KMS-11 (cell line): ENCODE results near the gene SMIM38.

Experiments used
- H2AFZ ChIP-seq: fragments of 200-600 bp; sonication (generic); 2 replicates; pipeline ENCODE4 v1.6.1; 2016; ENCODE audit warnings: antibody characterized with exemption, mixed run types, low read depth
- H3K27ac ChIP-seq: fragments of 200-600 bp; sonication (generic); 2 replicates; pipeline ENCODE4 v1.6.1; 2016; ENCODE audit warnings: mild to moderate bottlenecking, mixed run types
- H3K27me3 ChIP-seq: fragments of 200-600 bp; sonication (generic); 2 replicates; pipeline ENCODE4 v1.6.1; 2017; ENCODE audit warnings: mild to moderate bottlenecking, low read depth, mixed run types, moderate library complexity; ENCODE audit not compliant: insufficient read depth
- H3K36me3 ChIP-seq: fragments of 200-600 bp; sonication (generic); 2 replicates; pipeline ENCODE4 v1.6.1; 2017; ENCODE audit warnings: mild to moderate bottlenecking, mixed run types; ENCODE audit not compliant: insufficient read depth
- H3K4me1 ChIP-seq: fragments of 200-600 bp; sonication (generic); 2 replicates; pipeline ENCODE4 v1.6.1; 2016; ENCODE audit warnings: mild to moderate bottlenecking, low read depth, mixed run types; ENCODE audit not compliant: poor library complexity, severe bottlenecking
- H3K4me2 ChIP-seq: fragments of 200-600 bp; sonication (generic); 2 replicates; pipeline ENCODE4 v1.7.0; 2016; ENCODE audit warnings: mild to moderate bottlenecking, mixed run types
- H3K4me3 ChIP-seq: fragments of 200-600 bp; sonication (generic); IDR thresholded peaks from 2 replicates; pipeline ENCODE4 v1.6.1; 2017; ENCODE audit warnings: low read depth, low read length, mixed read lengths; ENCODE audit not compliant: insufficient read depth
- H3K79me2 ChIP-seq: fragments of 200-600 bp; sonication (generic); 2 replicates; pipeline ENCODE4 v1.6.1; 2016; ENCODE audit warnings: low read depth, mixed run types; ENCODE audit not compliant: insufficient read depth
- H3K9ac ChIP-seq: fragments of 200-600 bp; sonication (generic); 2 replicates; pipeline ENCODE4 v1.6.1; 2016; ENCODE audit warnings: mild to moderate bottlenecking, mixed run types
- H4K20me1 ChIP-seq: fragments of 200-600 bp; sonication (generic); 2 replicates; pipeline ENCODE4 v1.6.1; 2016; ENCODE audit warnings: mild to moderate bottlenecking, mixed run types; ENCODE audit not compliant: insufficient read depth
- CTCF ChIP-seq: fragments of 200-600 bp; sonication (generic); conservative IDR thresholded peaks from 2 replicates; pipeline ENCODE4 v1.6.1; 2017; ENCODE audit warnings: low read depth, mild to moderate bottlenecking, antibody characterized with exemption, low read length, moderate library complexity, mixed read lengths

The SMIM38 gene

GRCh38 chr11:69134957-69135356, 20.8 kb upstream of the SMIM38 start:
- no peak overlapping the region for H3K9ac ChIP-seq
- no peak for TF ChIP-seq CTCF
- H4K20me1 ChIP-seq = no peaks in the 10 kb centered on the region
- H3K79me2 ChIP-seq = no peaks in the 10 kb centered on the region
- no peak overlapping the region for H3K4me2 ChIP-seq
- H3K27ac ChIP-seq = no peak overlapping the region
- no peaks in the 10 kb centered on the region for H3K27me3 ChIP-seq
- no peak overlapping the region for H3K4me3 ChIP-seq
- no peaks in the 10 kb centered on the region for H3K36me3 ChIP-seq
- H2AFZ ChIP-seq = no peak overlapping the region
- no peaks in the 10 kb centered on the region for H3K4me1 ChIP-seq

GRCh38 chr11:69135420-69136363, 20.0 kb upstream of the SMIM38 start:
- Histone ChIP-seq H3K4me1 (no peaks in the 10 kb centered on the region), H3K27me3 (no peaks in the 10 kb centered on the region), H3K9ac (no peak overlapping the region), H3K4me3 (no peak overlapping the region), H3K79me2 (no peaks in the 10 kb centered on the region), H2AFZ (no peak overlapping the region), H4K20me1 (no peaks in the 10 kb centered on the region), H3K4me2 (no peak overlapping the region), H3K27ac (no peak overlapping the region), H3K36me3 (no peaks in the 10 kb centered on the region)
- TF ChIP-seq CTCF = no peak

- TF ChIP-seq CTCF = no peak
- Histone ChIP-seq H3K9ac (no peak overlapping the region), H3K36me3 (no peaks in the 10 kb centered on the region), H3K4me1 (no peaks in the 10 kb centered on the region), H3K27me3 (no peaks in the 10 kb centered on the region), H4K20me1 (no peaks in the 10 kb centered on the region), H3K4me2 (no peak overlapping the region), H3K79me2 (no peaks in the 10 kb centered on the region), H2AFZ (no peak overlapping the region), H3K27ac (no peak overlapping the region), H3K4me3 (no peak overlapping the region)
These were observed 19.3 kb upstream of the SMIM38 start for GRCh38 chr11:69136471-69136870.

- Histone ChIP-seq H4K20me1 (no peaks in the 10 kb centered on the region), H3K4me2 (no peak overlapping the region), H3K79me2 (no peaks in the 10 kb centered on the region), H3K4me1 (no peaks in the 10 kb centered on the region), H3K4me3 (no peak overlapping the region), H3K9ac (no peak overlapping the region), H2AFZ (no peak overlapping the region), H3K27me3 (no peaks in the 10 kb centered on the region), H3K27ac (no peak overlapping the region), H3K36me3 (no peaks in the 10 kb centered on the region)
- TF ChIP-seq CTCF = no peak
These were observed 18.4 kb upstream of the SMIM38 start for GRCh38 chr11:69137151-69137844.
